Measurements from ENCODE around the gene ACOX1.

The ACOX1 gene

GRCh38 chr17:75913537-75914210 is 65.3 kb downstream of the ACOX1 start:
- H4K20me1 ChIP-seq (ENCODE audit: control insufficient read depth, insufficient read depth, low read depth, low read length): no peaks in the 10 kb centered on the region
- H3K4me3 ChIP-seq (ENCODE audit: low read length): no peak overlapping the region
- no peaks in the 10 kb centered on the region for H3K9me3 ChIP-seq (ENCODE audit: control insufficient read depth, insufficient read depth, low read length)
- H3K27ac ChIP-seq (ENCODE audit: low read depth, low read length): no peak overlapping the region
- no peaks in the 10 kb centered on the region for H3K27me3 ChIP-seq (ENCODE audit: control insufficient read depth, low read length)
- H3F3A ChIP-seq (ENCODE audit: control insufficient read depth, insufficient read depth): no peaks in the 10 kb centered on the region
- H3K36me3 ChIP-seq (ENCODE audit: control insufficient read depth, low read length): peaks cover 8% of the 10 kb centered on the region; the same call in 1 of the 2 replicates
- H3K4me1 ChIP-seq (ENCODE audit: control insufficient read depth, low read length): no peaks in the 10 kb centered on the region
- H3K9me2 ChIP-seq (replicated peaks; ENCODE audit: control insufficient read depth, low read length): no peaks in the 10 kb centered on the region
- no peaks in the 10 kb centered on the region for H3K79me2 ChIP-seq (ENCODE audit: control insufficient read depth, low read length)
- TF ChIP-seq CTCF (IDR thresholded peaks at IDR 0.05; ENCODE audit: low read depth, low read length, poor library complexity, severe bottlenecking) (no peak), EZH2phosphoT487 (IDR thresholded peaks at IDR 0.05; ENCODE audit: borderline replicate concordance, low read length) (no peak)
- no peak overlapping the region for H3K4me2 ChIP-seq (ENCODE audit: low read length)

DNA sequence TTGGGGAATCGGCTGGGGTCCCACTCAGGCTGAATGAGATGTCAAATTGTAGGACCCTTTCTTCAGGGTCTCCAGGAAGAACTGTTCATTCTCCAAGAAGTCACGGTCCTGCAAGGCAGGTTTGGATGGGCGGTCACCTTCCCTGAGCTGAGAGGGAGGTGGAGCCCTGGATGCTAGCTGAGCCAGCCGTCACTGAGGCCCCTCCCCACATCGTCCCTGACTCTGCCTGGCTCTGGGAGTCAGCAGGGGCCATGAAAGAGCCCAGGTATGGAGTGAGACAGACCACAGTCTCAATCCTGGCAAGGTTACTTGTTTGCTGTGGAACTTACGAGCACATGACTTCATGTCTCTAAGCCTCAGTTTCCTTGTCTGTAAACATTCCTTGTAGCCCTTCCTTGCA is 68.3 kb downstream of the ACOX1 start:
- Histone ChIP-seq H3K9me2 (replicated peaks; ENCODE audit: control insufficient read depth, low read length) (no peaks in the 10 kb centered on the region), H3K4me2 (ENCODE audit: low read length) (no peak overlapping the region)

GRCh38 chr17:75909812-75910274 is 69.1 kb downstream of the ACOX1 start:
- H3K9me2 ChIP-seq (replicated peaks; ENCODE audit: control insufficient read depth, low read length): no peaks in the 10 kb centered on the region
- H3K27ac ChIP-seq (ENCODE audit: low read depth, low read length): no peak overlapping the region
- H4K20me1 ChIP-seq (ENCODE audit: control insufficient read depth, insufficient read depth, low read depth, low read length): no peaks in the 10 kb centered on the region
- H3K79me2 ChIP-seq (ENCODE audit: control insufficient read depth, low read length): no peaks in the 10 kb centered on the region
- no peak for TF ChIP-seq CTCF (IDR thresholded peaks at IDR 0.05; ENCODE audit: low read depth, low read length, poor library complexity, severe bottlenecking)
- no peak for TF ChIP-seq EZH2phosphoT487 (IDR thresholded peaks at IDR 0.05; ENCODE audit: borderline replicate concordance, low read length)
- 0 out of 2 replicates have a peak, but pooled peaks cover 3% of the 10 kb centered on the region for H3F3A ChIP-seq (ENCODE audit: control insufficient read depth, insufficient read depth)
- H3K27me3 ChIP-seq (ENCODE audit: control insufficient read depth, low read length): no peaks in the 10 kb centered on the region
- H3K4me3 ChIP-seq (ENCODE audit: low read length): no peak overlapping the region
- no peaks in the 10 kb centered on the region for H3K9me3 ChIP-seq (ENCODE audit: control insufficient read depth, insufficient read depth, low read length)
- H3K4me1 ChIP-seq (ENCODE audit: control insufficient read depth, low read length): peaks cover 8% of the 10 kb centered on the region
- H3K36me3 ChIP-seq (ENCODE audit: control insufficient read depth, low read length): peaks cover 8% of the 10 kb centered on the region; the same call in 1 of the 2 replicates
- H3K4me2 ChIP-seq (ENCODE audit: low read length): no peak overlapping the region

More for the DNA sequence above, 68.3 kb downstream of the ACOX1 start:
- H3F3A ChIP-seq (ENCODE audit: control insufficient read depth, insufficient read depth): 0 out of 2 replicates have a peak, but pooled peaks cover 3% of the 10 kb centered on the region
- peaks cover 3% of the 10 kb centered on the region; the same call in 1 of the 2 replicates for H3K4me1 ChIP-seq (ENCODE audit: control insufficient read depth, low read length)
- H3K27ac ChIP-seq (ENCODE audit: low read depth, low read length): no peak overlapping the region
- peaks cover 8% of the 10 kb centered on the region; the same call in 1 of the 2 replicates for H3K36me3 ChIP-seq (ENCODE audit: control insufficient read depth, low read length)
- no peaks in the 10 kb centered on the region for H4K20me1 ChIP-seq (ENCODE audit: control insufficient read depth, insufficient read depth, low read depth, low read length)
- no peak overlapping the region for H3K4me3 ChIP-seq (ENCODE audit: low read length)
- no peaks in the 10 kb centered on the region for H3K27me3 ChIP-seq (ENCODE audit: control insufficient read depth, low read length)
- no peaks in the 10 kb centered on the region for H3K9me3 ChIP-seq (ENCODE audit: control insufficient read depth, insufficient read depth, low read length)
- no peak for TF ChIP-seq CTCF (IDR thresholded peaks at IDR 0.05; ENCODE audit: low read depth, low read length, poor library complexity, severe bottlenecking)
- TF ChIP-seq EZH2phosphoT487 (IDR thresholded peaks at IDR 0.05; ENCODE audit: borderline replicate concordance, low read length): no peak
- no peaks in the 10 kb centered on the region for H3K79me2 ChIP-seq (ENCODE audit: control insufficient read depth, low read length)
